ENCODE results near the gene SLC25A42. TPM values are rescaled to one million over a fixed set of nuclear protein-coding genes. Genes with fewer than 3 reads are reported as not detected.

SLC25A42 gene
- polyA plus RNA-seq, 12 donors, result 7.2 to 20.2 (median 10.2) TPM; not detected in 1

GRCh38 chr19:19049406-19049805 lies 14.4 kb upstream of the SLC25A42 start:
- DNase-seq, result no peak

- no peak for DNase-seq
These were observed 13.7 kb upstream of the SLC25A42 start for GRCh38 chr19:19050104-19050503.

GRCh38 chr19:19050731-19051130 lies 13.1 kb upstream of the SLC25A42 start:
- no peak for DNase-seq

- DNase-seq, result no peak
These were observed 12.1 kb upstream of the SLC25A42 start for GRCh38 chr19:19051478-19052213.

- no peak for DNase-seq
These were observed 10.9 kb upstream of the SLC25A42 start for GRCh38 chr19:19052921-19053320.

- DNase-seq, result no peak
These were observed 10.1 kb upstream of the SLC25A42 start for GRCh38 chr19:19053508-19054314.

- DNase-seq, result no peak
These were observed 9.4 kb upstream of the SLC25A42 start for GRCh38 chr19:19054315-19054938.

- no peak for DNase-seq
These were observed 8.8 kb upstream of the SLC25A42 start for GRCh38 chr19:19054939-19055440.

GRCh38 chr19:19055701-19056100 lies 8.1 kb upstream of the SLC25A42 start:
- DNase-seq, result no peak

GRCh38 chr19:19056636-19057275 lies 7.0 kb upstream of the SLC25A42 start:
- DNase-seq, result no peak

GRCh38 chr19:19057317-19057716 lies 6.5 kb upstream of the SLC25A42 start:
- no peak for DNase-seq

GRCh38 chr19:19057720-19058119 lies 6.1 kb upstream of the SLC25A42 start:
- DNase-seq, result no peak

- no peak for DNase-seq
These were observed 4.6 kb upstream of the SLC25A42 start for GRCh38 chr19:19059018-19059836.

GRCh38 chr19:19059837-19060611 lies 3.8 kb upstream of the SLC25A42 start:
- DNase-seq, result no peak

GRCh38 chr19:19061506-19061905 lies 2.3 kb upstream of the SLC25A42 start:
- DNase-seq, result no peak

- DNase-seq, result no peak
These were observed 1.2 kb upstream of the SLC25A42 start for GRCh38 chr19:19062454-19063182.

- DNase-seq, result no peak
These were observed 416 bp downstream of the SLC25A42 start for GRCh38 chr19:19064098-19064722.

- no peak for DNase-seq
These were observed 1.3 kb downstream of the SLC25A42 start for GRCh38 chr19:19064811-19065745.
